PFSK-1 (cell line): Measurements from ENCODE around the gene MARCHF9. TPM values are rescaled to one million over a fixed set of nuclear protein-coding genes. Genes with fewer than 3 reads are reported as not detected.

Experiments
- FOXP2 ChIP-seq: optimal IDR thresholded peaks from 2 replicates; pipeline ENCODE3; 2011; ENCODE audit warnings: borderline replicate concordance, control low read depth, inconsistent platforms; ENCODE audit not compliant: insufficient read depth; ENCODE audit errors: extremely low read length, extremely low read depth
- POLR2AphosphoS5 ChIP-seq: IDR thresholded peaks from 2 replicates; pipeline ENCODE4 v1.6.1; 2012; ENCODE audit warnings: low read depth, mild to moderate bottlenecking, control low read depth, low read length, moderate library complexity
- REST ChIP-seq, 2 experiments: IDR thresholded peaks; 2 replicates each; pipeline versions ENCODE4 v1.6.1 to v1.8.0; 2011 to 2012; ENCODE audit warnings: low read depth in 2 of 2, low read length in 2 of 2, control low read depth in 1 of 2, inconsistent platforms in 1 of 2, mild to moderate bottlenecking in 1 of 2, moderate library complexity in 1 of 2; ENCODE audit not compliant: insufficient read depth in 1 of 2
- SIN3A ChIP-seq: IDR thresholded peaks from 2 replicates; pipeline ENCODE4 v1.6.1; 2012; ENCODE audit warnings: mild to moderate bottlenecking, low read length, moderate library complexity, borderline replicate concordance; ENCODE audit not compliant: insufficient read depth
- TAF1 ChIP-seq: IDR thresholded peaks from 2 replicates; pipeline ENCODE4 v1.6.1; 2012; ENCODE audit warnings: low read length, control low read depth, borderline replicate concordance; ENCODE audit not compliant: insufficient read depth
- polyA plus RNA-seq: library from polyadenylated mRNA; unstranded; fragments of >200 nt; gene quantifications from one replicate; pipeline ENCODE4 v1.2.1, GENCODE V29; 2012; ENCODE audit warnings: low read depth, missing spikeins; ENCODE audit not compliant: insufficient read length

MARCHF9 gene
- polyA plus RNA-seq: 20.5 TPM

- no peak for TF ChIP-seq TAF1
- TF ChIP-seq SIN3A: no peak
- TF ChIP-seq FOXP2: no peak
Observed at GRCh38 chr12:57754411-57755193, at the start of gene MARCHF9. Gene MARCHF9, plus strand, starts transcription at chr12:57755103. Its CDS starts 426 bp downstream, at chr12:57755529.

GRCh38 chr12:57707250-57707649 is 47.7 kb upstream of the MARCHF9 start:
- TF ChIP-seq REST (IDR thresholded peaks at IDR 0.05; ENCODE audit: insufficient read depth in 1 of 2, low read depth in 2 of 2, low read length in 2 of 2): no peak

- no peak for TF ChIP-seq SIN3A
- no peak for TF ChIP-seq REST (IDR thresholded peaks at IDR 0.05; ENCODE audit: insufficient read depth in 1 of 2, low read depth in 2 of 2, low read length in 2 of 2)
- no peak for TF ChIP-seq FOXP2
- no peak for TF ChIP-seq TAF1
- no peak for TF ChIP-seq POLR2AphosphoS5
Observed at GRCh38 chr12:57708296-57708695, 46.6 kb upstream of the MARCHF9 start.

GRCh38 chr12:57712701-57713100 is 42.2 kb upstream of the MARCHF9 start:
- TF ChIP-seq REST (IDR thresholded peaks at IDR 0.05; ENCODE audit: insufficient read depth in 1 of 2, low read depth in 2 of 2, low read length in 2 of 2) (no peak), SIN3A (no peak), TAF1 (no peak), FOXP2 (no peak)

- TF ChIP-seq FOXP2: no peak
- no peak for TF ChIP-seq REST (IDR thresholded peaks at IDR 0.05; ENCODE audit: insufficient read depth in 1 of 2, low read depth in 2 of 2, low read length in 2 of 2)
- TF ChIP-seq POLR2AphosphoS5: no peak
- no peak for TF ChIP-seq SIN3A
Observed at GRCh38 chr12:57713209-57713608, 41.7 kb upstream of the MARCHF9 start.
